ENCODE results near the gene TRAK1. TPM values are rescaled to one million over a fixed set of nuclear protein-coding genes. Genes with fewer than 3 reads are reported as not detected.

The TRAK1 gene
- total and polyA plus RNA-seq, 8 donors: 28.2 to 50.3 (median 31.0) TPM

DNA sequence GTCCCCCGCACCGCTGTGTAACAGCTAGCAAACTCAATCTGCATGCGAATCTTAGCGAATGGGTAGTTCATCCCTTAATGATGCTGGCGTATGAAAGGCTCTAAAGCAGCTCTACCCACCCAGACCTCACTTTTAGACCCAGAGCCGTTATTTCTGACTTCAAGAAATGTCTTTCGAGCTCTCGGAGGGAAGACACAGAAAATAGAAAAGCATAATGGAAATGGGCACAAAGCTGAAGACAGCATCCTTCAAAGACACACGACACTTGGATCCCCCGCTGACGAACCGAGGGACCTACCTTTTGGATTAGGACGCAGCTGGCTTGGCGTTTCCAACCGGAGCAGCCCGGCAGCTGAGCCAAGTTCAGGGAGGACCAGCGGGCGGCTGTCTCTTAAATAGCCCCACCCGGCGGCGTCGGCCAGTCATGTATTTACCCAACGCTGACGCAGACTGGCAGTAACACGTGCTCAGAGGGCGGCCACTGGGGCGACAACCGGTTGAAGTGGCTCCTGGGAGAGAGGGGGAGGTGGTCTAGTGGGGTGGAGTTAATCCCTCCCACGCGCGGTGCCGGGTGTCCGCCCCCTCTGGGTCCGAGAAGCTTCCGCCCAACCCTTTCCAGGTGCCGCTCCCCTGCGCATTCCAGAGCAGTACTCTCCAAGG is 173.4 kb downstream of the TRAK1 start:
- no peak overlapping the region for H3K27ac ChIP-seq
- no peak overlapping the region for H3K4me3 ChIP-seq
- TF ChIP-seq, protein P1, sequence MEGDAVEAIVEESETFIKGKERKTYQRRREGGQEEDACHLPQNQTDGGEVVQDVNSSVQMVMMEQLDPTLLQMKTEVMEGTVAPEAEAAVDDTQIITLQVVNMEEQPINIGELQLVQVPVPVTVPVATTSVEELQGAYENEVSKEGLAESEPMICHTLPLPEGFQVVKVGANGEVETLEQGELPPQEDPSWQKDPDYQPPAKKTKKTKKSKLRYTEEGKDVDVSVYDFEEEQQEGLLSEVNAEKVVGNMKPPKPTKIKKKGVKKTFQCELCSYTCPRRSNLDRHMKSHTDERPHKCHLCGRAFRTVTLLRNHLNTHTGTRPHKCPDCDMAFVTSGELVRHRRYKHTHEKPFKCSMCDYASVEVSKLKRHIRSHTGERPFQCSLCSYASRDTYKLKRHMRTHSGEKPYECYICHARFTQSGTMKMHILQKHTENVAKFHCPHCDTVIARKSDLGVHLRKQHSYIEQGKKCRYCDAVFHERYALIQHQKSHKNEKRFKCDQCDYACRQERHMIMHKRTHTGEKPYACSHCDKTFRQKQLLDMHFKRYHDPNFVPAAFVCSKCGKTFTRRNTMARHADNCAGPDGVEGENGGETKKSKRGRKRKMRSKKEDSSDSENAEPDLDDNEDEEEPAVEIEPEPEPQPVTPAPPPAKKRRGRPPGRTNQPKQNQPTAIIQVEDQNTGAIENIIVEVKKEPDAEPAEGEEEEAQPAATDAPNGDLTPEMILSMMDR (IDR thresholded peaks at IDR 0.05): no peak
- no peaks in the 10 kb centered on the region for H3K9me3 ChIP-seq
- DNase-seq (peak in 3 of 4 donors; percentile 44 to 83 (median 59)), ATAC-seq (peak; percentile 84)
- peaks cover 3 to 16% of the 10 kb centered on the region in 2 donors for H3K4me1 ChIP-seq
- peaks cover 43 to 94% of the 10 kb centered on the region in 2 donors for H3K27me3 ChIP-seq
- intact Hi-C loops (cut with DNase I): no loop called here
- H3K36me3 ChIP-seq: no peaks in the 10 kb centered on the region

GRCh38 chr3:42265059-42265991 is 174.2 kb downstream of the TRAK1 start:
- TF ChIP-seq, protein P1 (IDR thresholded peaks at IDR 0.05): no peak
- H3K4me1 ChIP-seq: peaks cover 3 to 16% of the 10 kb centered on the region in 2 donors
- no peaks in the 10 kb centered on the region for H3K9me3 ChIP-seq
- H3K27me3 ChIP-seq: peaks cover 43 to 93% of the 10 kb centered on the region in 2 donors
- intact Hi-C loops (cut with DNase I): no loop called here
- H3K4me3 ChIP-seq: no peak overlapping the region
- no peak overlapping the region for H3K27ac ChIP-seq
- ATAC-seq: no peak
- H3K36me3 ChIP-seq: no peaks in the 10 kb centered on the region
- DNase-seq: peak in 1 of 4 donors; percentile 72

- no peaks in the 10 kb centered on the region for H3K36me3 ChIP-seq
- ATAC-seq: no peak
- H3K27ac ChIP-seq: no peak within 1 kb of the TSS
- intact Hi-C loops (cut with DNase I): no loop called here
- no peaks in the 10 kb centered on the region for H3K9me3 ChIP-seq
- H3K4me3 ChIP-seq: no peak within 1 kb of the TSS
- peaks cover 43 to 95% of the 10 kb centered on the region in 2 donors for H3K27me3 ChIP-seq
- no peak for DNase-seq
- peaks cover 3 to 16% of the 10 kb centered on the region in 2 donors for H3K4me1 ChIP-seq
- TF ChIP-seq, protein P1 (IDR thresholded peaks at IDR 0.05): no peak
Measured at GRCh38 chr3:42266085-42266484, 174.9 kb downstream of the TRAK1 start, which contains the start of gene CCK. Gene CCK (minus strand): TSS chr3:42266185. CDS start chr3:42263630, 2,555 bp downstream.

GRCh38 chr3:42267878-42268277 is 176.7 kb downstream of the TRAK1 start:
- DNase-seq (no peak), ATAC-seq (no peak)
- Histone ChIP-seq H3K9me3 (no peaks in the 10 kb centered on the region), H3K4me1 (peaks cover 3 to 16% of the 10 kb centered on the region in 2 donors), H3K27me3 (peaks cover 30 to 82% of the 10 kb centered on the region in 2 donors), H3K36me3 (no peaks in the 10 kb centered on the region), H3K27ac (no peak overlapping the region), H3K4me3 (no peak overlapping the region)
- intact Hi-C loops (cut with DNase I): no loop called here
- TF ChIP-seq, protein P1 (IDR thresholded peaks at IDR 0.05): no peak

- Histone ChIP-seq H3K4me1 (peaks cover 0 to 4% of the 10 kb centered on the region in 2 donors), H3K27ac (no peak overlapping the region), H3K27me3 (peaks cover 12 to 65% of the 10 kb centered on the region in 2 donors), H3K4me3 (no peak overlapping the region), H3K36me3 (no peaks in the 10 kb centered on the region), H3K9me3 (no peaks in the 10 kb centered on the region)
- TF ChIP-seq, protein P1 (IDR thresholded peaks at IDR 0.05): no peak
- no peak for ATAC-seq
- DNase-seq: no peak
- intact Hi-C loops (cut with DNase I): no loop called here
Measured at GRCh38 chr3:42269647-42270046, 178.5 kb downstream of the TRAK1 start.

Data from left lung (tissue), 10 donors.